Islet precursor cell (in vitro differentiated cells): Measurements from ENCODE around the gene CLDND2.

ENCODE experiments used
- DNase-seq: peaks from one replicate; pipeline ENCODE4 v3.0.0-alpha.2; 2018

Gene CLDND2

DNA sequence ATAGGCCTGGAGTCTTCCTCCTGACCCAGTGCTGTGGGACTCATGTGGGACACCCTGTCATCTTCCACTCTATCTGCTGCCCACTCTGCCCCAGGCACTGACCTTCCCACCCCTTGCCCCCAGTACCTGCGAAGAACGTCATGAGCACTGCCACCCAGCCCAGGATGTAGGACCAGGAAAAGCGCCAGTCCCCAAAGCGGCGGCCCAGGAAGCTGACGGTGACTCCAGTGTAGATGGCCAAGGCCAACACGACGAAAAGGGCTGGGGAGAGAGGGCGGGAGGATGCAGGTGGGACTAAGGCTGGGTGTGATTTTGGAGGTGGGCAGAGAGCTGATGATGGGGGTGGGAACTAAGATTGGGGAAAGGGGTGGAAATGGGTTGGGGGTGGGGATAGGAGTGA lies 11.6 kb upstream of the CLDND2 start:
- no peak for DNase-seq

DNA sequence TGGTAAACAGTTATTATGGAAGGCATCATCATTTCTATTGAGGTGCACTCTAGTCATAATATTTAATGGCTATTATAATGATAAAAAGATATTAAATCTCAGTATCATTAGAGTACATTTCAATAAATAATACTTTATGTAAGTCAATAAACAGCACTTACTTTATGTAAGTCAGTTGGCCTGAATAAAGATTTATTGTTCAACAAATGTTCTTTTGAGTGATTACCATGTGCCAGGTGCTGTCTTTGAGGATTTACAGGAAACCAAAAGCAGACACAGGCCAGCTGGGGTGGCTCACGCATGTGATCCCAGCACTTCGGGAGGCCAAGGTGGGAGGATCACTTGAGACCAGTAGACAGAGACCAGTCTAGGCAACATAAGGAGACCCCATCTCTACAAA lies 8.6 kb upstream of the CLDND2 start:
- no peak for DNase-seq

DNA sequence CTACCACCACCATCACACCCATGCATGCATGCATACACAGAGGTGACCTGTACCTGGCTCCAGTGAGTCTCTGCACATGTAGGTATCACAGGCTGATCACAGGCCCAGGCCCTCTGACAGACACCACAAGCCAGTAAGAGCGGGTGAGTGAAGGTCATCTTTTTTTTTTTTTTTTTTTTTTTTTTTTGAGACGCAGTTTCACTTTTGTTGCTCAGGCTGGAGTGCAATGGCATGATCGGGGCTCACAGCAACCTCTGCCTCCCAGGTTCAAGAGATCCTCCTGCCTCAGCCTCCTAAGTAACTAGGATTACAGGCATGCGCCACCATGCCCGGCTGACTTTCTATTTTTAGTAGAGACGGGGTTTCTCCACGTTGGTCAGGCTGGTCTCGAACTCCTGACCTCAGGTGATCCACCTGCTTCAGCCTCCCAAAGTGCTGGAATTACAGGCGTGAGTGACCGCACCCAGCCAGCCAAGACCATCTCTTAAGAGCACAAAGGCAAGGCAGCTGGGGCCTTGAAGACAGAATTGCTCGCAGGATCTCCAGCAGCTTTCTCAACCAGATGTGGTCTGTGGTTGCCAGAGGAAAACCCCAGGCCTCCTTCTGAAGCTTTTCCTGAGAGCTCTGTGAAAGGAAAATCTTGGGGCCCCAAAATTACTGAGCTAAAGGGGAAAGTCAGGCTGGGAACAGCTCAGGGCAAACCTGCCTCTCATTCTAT lies 6.9 kb upstream of the CLDND2 start:
- no peak for DNase-seq

DNA sequence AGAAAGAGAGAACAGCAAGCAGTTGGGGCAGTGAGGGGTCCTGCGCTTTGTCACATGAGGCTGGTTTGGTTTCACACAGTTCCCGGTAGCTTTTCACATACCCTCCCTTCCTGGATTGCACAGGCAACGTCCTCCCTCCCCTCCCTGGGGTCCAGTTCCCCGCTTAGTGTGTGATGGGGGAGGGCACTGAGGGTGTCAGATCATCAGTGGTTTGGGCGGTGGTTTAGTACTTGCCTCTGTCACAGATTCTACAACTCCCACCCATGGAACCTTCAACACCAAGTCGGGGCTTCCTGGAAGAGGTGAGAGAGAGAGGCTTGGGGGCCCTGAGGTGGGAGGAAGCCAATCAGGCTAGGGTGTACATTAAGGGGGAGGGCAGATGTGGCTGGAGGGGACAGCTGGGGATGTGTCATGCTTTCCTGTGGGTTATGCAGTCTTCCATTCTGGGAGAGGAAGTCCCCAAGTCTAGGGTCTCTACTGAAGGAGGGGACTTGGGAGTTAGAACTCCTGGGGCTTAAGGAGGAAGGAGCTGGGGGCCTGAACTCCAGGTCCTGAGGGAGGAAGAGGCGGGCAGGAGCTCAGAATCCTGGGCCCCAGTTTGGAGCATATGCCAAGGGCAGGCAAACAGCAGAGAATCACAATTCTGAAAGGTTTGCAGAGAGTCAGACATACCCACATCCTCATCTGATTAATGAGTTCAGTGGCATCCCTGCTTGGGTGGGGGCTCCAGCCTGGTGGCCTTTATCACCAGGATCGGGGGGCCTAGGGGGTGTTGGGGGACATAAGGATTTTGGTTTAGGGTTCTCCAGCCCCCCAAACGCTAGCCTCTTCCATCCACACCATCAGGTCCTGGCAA lies 4.1 kb upstream of the CLDND2 start, which contains the start of gene NKG7:
Gene NKG7 (minus strand): TSS at position 6 of the 856 bp plus-strand sequence. CDS start 119 bp downstream, outside the sequence.
- no peak for DNase-seq

DNA sequence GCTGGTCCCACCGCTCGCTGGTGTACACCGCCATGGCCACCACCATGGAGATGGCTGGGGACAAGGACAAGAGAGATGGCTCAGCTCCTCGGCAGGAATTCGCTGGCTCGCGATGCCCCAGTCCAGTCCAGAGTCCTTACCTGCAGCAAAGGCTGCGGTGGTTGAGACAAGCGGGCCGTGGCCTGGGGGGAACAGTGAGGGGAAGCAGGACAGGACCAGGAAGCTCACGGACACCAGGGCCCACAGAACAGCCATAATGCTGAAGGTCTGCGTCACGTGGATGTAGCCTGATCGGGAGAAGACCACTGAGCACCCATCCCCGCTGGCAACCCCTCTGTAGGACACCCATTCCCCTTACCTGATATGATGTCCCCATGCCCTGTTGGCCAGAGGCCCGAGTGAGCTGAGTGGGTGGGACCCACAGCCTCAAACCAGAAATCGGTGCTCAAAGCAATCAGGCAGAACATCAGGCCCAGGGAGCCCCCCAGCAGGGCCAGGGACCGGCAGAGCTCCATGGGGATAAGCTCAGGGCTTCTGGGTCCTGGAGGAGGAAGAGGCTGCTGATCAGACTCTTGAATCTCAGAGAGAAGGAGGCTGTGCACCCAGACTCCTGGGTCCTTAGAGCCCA lies 3.3 kb upstream of the CLDND2 start:
- DNase-seq, result no peak

DNA sequence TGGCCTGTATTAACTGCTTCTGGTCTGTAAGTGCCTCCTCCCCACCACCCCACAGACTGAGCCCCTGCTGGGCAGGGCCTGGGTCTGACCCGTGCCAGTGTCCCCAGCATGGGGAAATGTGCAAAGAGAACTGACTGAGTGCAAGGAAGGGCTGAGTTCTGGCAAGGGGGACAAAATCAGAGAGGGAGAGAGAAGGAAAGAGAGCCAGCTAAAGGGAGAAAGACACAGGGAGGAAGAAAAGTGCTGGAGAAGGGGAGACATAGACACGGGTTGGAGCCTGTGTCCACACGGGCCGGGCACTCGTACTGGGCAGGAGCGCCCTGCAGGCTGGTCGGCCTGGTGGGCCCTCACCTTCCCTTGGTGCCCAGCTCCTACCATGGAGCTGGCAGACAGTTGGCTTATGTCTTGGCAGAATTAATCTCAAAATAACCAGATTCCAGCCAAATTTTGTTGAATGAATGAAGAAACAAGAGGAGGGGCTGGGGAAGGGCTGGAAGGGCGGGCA lies 2.4 kb upstream of the CLDND2 start:
- DNase-seq, result no peak

DNA sequence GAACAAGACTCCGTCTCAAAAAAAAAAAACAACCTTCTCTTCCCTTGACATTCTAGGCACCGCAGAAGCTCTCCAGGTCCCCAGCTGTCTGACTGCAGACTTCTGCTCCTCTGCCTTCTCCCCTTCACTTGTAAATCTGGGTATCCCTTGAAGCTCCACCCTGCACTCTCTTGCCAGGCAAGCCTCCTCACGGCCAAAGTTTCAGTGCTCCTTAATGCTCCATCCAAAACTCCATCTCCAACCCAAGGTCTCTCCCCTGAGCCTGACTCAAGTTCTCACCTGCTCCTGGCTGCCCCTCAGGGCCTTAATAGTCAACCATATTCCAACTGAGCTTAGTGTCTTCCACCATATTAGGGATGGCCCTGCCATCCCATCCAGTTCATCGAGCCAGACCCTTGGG lies 1.4 kb upstream of the CLDND2 start:
- no peak for DNase-seq

DNA sequence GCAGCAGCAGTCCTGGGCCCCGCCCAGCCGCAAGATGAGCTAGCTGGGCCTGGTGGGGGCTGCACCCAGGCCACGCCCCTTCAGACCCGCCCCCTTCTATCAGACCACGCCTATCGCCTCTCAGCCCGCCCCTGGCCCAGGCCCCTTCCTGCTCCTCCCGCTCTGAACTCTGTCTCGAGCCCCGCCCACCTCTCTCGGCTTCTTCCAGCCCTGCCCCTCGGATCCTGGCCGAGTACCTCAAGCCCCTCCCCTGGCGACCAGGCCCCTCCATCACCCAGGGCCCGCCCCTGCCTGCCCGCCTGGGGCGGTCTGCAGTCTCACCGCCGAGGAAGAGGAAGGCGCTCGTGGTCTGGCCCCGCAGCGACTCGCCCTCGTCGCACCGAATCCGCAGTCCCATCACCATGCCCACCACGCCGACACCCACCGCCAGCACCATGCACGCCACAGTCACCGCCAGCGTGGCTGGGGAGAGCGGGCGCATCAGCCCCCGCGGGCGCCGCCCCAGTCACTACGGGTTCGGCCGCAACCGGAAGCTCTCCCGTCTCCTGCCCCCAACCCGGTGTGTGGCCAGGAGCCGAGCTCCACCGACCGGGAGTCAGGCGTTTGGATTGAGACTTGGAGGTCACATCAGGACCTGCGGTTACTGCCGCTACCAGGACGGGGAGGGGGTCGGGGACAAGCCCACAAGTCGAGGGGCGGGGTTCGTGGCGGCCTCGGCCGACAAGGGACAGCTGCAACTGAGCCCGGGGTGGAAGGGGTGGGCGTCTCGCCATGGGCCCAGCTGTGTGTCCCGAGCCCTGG lies 1.0 kb downstream of the CLDND2 start:
- peak; percentile 100 for DNase-seq

- no peak for DNase-seq
Observed at GRCh38 chr19:51367255-51367564, 1.6 kb downstream of the CLDND2 start.

- peak; percentile 100 for DNase-seq
Observed at GRCh38 chr19:51366389-51367254, 2.2 kb downstream of the CLDND2 start.

DNA sequence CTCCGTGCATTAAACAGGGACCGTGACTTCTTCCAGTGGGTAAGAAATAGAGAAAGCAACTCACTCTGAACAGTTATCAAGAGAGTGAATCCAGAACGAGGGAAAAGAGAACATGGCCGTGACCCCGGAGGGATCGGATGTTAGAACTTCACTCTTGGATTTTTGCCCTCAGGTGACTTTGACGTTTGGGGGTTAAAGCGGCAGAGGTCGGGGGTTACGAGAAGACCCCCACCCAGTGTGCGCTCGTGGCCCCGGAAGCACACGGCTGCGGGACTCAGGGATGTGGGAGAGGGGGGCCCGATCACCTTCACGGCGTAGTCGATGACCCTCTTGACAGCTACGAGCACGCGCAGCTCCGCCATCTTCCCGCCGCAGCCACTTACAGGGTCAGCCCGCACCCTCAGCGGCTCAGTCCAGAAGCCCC lies 2.8 kb downstream of the CLDND2 start, which contains the start of gene ETFB:
Gene ETFB (minus strand): TSS at position 424 of the 424 bp plus-strand sequence. CDS start 62 bp downstream, at position 362.
- no peak for DNase-seq

- peak; percentile 66 for DNase-seq
Observed at GRCh38 chr19:51365211-51365964, 3.4 kb downstream of the CLDND2 start.

GRCh38 chr19:51364200-51365106 lies 4.3 kb downstream of the CLDND2 start:
- peak; percentile 71 for DNase-seq

DNA sequence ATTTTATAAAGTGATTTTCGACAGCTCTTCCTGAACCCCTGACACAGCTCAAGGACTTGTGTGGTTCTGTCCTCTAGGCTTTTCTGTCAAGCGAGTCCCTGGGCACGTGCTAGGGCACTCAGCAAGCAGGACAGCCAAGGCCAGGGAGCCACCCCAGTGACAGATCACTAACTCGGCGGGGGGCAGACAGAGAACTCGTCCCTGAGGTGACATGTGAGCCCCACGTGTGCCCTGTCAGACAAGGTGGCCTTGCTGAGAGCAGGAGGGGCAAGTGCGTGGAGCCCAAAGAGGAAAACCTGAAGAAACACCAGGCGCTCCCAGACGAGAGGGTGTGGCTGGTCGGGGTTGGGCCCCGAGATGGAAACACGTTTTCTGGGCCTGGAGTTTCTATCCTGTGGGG lies 7.6 kb downstream of the CLDND2 start:
- DNase-seq, result no peak

DNA sequence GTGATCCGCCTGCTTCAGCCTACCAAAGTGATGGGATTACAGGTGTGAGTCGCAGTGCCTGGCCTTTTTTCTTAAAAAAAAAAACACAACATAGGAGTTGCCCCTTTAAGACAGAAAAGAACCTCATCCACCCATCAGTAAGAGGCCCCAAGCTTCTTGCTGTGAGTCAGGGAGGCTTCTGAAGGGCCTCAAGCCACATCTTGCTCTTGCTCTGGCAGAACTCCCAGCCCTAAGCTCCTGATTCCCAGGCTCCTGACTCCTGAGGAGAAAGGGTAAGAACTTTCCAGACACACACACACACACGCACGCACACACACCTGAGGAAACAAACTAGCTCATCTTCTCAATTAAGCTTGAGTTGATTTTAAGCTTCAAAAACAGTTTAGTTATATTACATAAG lies 9.5 kb downstream of the CLDND2 start:
- peak; percentile 63 for DNase-seq

- DNase-seq, result no peak
Observed at GRCh38 chr19:51357952-51358351, 10.9 kb downstream of the CLDND2 start.

DNA sequence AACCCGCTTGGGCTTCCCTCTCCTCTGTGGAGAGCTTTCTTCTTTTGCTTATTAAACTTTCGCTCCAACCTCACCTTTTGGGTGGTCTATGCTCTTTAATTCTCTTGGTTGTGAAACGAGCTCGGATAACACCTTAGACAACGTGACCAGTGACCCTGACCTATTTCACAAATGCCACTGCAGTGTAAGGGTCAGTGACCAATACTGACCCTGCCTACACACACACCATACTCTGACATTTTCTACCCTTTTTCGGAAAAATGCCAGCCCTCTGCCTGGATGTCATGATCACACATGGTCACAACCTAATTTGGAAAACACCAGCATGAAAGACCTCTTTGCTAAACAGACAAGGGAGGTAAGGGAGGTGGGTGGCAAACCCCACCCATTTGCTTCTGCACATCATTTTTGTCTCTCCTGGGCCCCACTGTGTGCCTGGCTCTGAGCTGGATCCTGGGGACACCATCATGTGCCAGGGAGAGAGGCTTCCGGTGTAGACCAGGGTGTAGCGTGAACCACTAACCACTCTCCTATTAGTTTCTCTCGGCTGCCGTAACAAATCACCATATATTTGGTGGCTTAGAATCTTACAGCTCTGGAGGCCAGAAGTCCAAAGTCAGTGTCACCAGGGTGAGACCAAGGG lies 12.5 kb downstream of the CLDND2 start:
- no peak for DNase-seq

- peak; percentile 96 for DNase-seq
Observed at GRCh38 chr19:51354742-51355148, 14.1 kb downstream of the CLDND2 start.

GRCh38 chr19:51354103-51354741 lies 14.6 kb downstream of the CLDND2 start:
- peak; percentile 86 for DNase-seq
